SK-N-MC (cell line): Measurements from ENCODE around the gene FNDC3B.

Source experiments
- EZH2 ChIP-seq: fragments of 200-600 bp; sonication (generic); IDR thresholded peaks from one replicate; pipeline ENCODE4 v1.6.1; 2017; ENCODE audit warnings: antibody characterized with exemption
- FOXP2 ChIP-seq: optimal IDR thresholded peaks from 2 replicates; pipeline ENCODE3; 2011; ENCODE audit warnings: mild to moderate bottlenecking, moderate library complexity; ENCODE audit not compliant: insufficient read depth; ENCODE audit errors: extremely low read length, control extremely low read depth
- POLR2AphosphoS5 ChIP-seq: IDR thresholded peaks from 2 replicates; pipeline ENCODE4 v1.6.1; 2012; ENCODE audit warnings: mild to moderate bottlenecking, low read depth, low read length, borderline replicate concordance

DNA sequence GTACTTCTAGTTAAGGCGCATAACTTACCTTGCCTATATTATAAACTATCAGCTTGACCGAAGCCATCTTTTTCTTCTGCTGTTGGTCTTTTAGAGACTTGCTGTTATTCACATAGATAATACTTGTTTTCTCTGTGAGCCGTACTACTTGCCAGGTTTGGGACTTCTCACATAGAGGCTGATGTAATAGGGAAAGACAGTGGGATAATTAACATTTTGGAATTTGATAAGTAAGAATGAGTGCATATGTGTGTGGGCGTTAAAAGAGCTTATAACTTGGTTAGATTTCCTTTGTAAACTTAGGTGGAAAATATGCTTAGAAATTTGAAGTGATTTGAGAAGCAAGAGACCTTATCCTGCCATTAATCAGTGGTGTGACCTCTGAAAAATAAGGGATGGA, 47.8 kb downstream of the FNDC3B start:
- no peak for TF ChIP-seq POLR2AphosphoS5
- TF ChIP-seq FOXP2 = no peak
- no peak for TF ChIP-seq EZH2
